Measurements from ENCODE around the gene EDN2.

- TF ChIP-seq CTCF (IDR thresholded peaks at IDR 0.05) (no peak), POLR2AphosphoS5 (IDR thresholded peaks at IDR 0.05) (no peak), EP300 (IDR thresholded peaks at IDR 0.05) (no peak), POLR2A (IDR thresholded peaks at IDR 0.05) (no peak)
Observed at GRCh38 chr1:41444246-41444645, 40.2 kb downstream of the EDN2 start.
